ENCODE measurements around the gene NACC2.

The NACC2 gene

GRCh38 chr9:135982499-135983207 is 112.4 kb downstream of the NACC2 start:
- Histone ChIP-seq H3K27ac (no peak overlapping the region), H3K36me3 (ENCODE audit: control insufficient read depth, insufficient read depth, low read length) (no peaks in the 10 kb centered on the region), H3K4me1 (no peaks in the 10 kb centered on the region), H3K9me3 (ENCODE audit: control insufficient read depth, low read length) (no peaks in the 10 kb centered on the region), H3K4me2 (ENCODE audit: low read length) (no peak overlapping the region), H2AFZ (no peak overlapping the region), H3K79me2 (no peaks in the 10 kb centered on the region), H3K4me3 (ENCODE audit: low read depth, low read length) (no peak overlapping the region), H3K27me3 (ENCODE audit: control insufficient read depth, insufficient read depth, low read length) (no peaks in the 10 kb centered on the region), H3K9ac (no peak overlapping the region)
- TF ChIP-seq CTCF (IDR thresholded peaks at IDR 0.05) = no peak

GRCh38 chr9:135980926-135981630 is 114.0 kb downstream of the NACC2 start:
- H3K27me3 ChIP-seq (ENCODE audit: control insufficient read depth, insufficient read depth, low read length) = no peaks in the 10 kb centered on the region
- no peak overlapping the region for H3K4me2 ChIP-seq (ENCODE audit: low read length)

GRCh38 chr9:135979547-135980166 is 115.4 kb downstream of the NACC2 start:
- Histone ChIP-seq H3K79me2 (no peaks in the 10 kb centered on the region), H3K27me3 (ENCODE audit: control insufficient read depth, insufficient read depth, low read length) (no peaks in the 10 kb centered on the region), H3K4me1 (no peaks in the 10 kb centered on the region), H3K27ac (no peak overlapping the region), H2AFZ (no peak overlapping the region), H3K9ac (no peak overlapping the region), H3K9me3 (ENCODE audit: control insufficient read depth, low read length) (no peaks in the 10 kb centered on the region), H3K36me3 (ENCODE audit: control insufficient read depth, insufficient read depth, low read length) (no peaks in the 10 kb centered on the region), H3K4me3 (ENCODE audit: low read depth, low read length) (no peak overlapping the region), H3K4me2 (ENCODE audit: low read length) (no peak overlapping the region)
- TF ChIP-seq CTCF (IDR thresholded peaks at IDR 0.05) = no peak

More at GRCh38 chr9:135980926-135981630, 114.0 kb downstream of the NACC2 start:
- no peak overlapping the region for H2AFZ ChIP-seq
- no peaks in the 10 kb centered on the region for H3K36me3 ChIP-seq (ENCODE audit: control insufficient read depth, insufficient read depth, low read length)
- no peaks in the 10 kb centered on the region for H3K79me2 ChIP-seq
- no peaks in the 10 kb centered on the region for H3K9me3 ChIP-seq (ENCODE audit: control insufficient read depth, low read length)
- no peaks in the 10 kb centered on the region for H3K4me1 ChIP-seq
- TF ChIP-seq CTCF (IDR thresholded peaks at IDR 0.05) = no peak
- no peak overlapping the region for H3K9ac ChIP-seq
- H3K27ac ChIP-seq = no peak overlapping the region
- H3K4me3 ChIP-seq (ENCODE audit: low read depth, low read length) = no peak overlapping the region

- Histone ChIP-seq H3K4me1 (no peaks in the 10 kb centered on the region), H3K9me3 (ENCODE audit: control insufficient read depth, low read length) (no peaks in the 10 kb centered on the region), H3K27ac (no peak overlapping the region), H3K4me3 (ENCODE audit: low read depth, low read length) (no peak overlapping the region), H3K4me2 (ENCODE audit: low read length) (no peak overlapping the region), H3K27me3 (ENCODE audit: control insufficient read depth, insufficient read depth, low read length) (no peaks in the 10 kb centered on the region), H3K36me3 (ENCODE audit: control insufficient read depth, insufficient read depth, low read length) (no peaks in the 10 kb centered on the region), H3K79me2 (no peaks in the 10 kb centered on the region), H3K9ac (no peak overlapping the region), H2AFZ (no peak overlapping the region)
- TF ChIP-seq CTCF (IDR thresholded peaks at IDR 0.05) = no peak
These were observed 116.2 kb downstream of the NACC2 start for GRCh38 chr9:135978642-135979546.

All from parathyroid adenoma (tissue), 2 donors.